Muscle of leg (tissue), 11 donors: Measurements from ENCODE around the gene DGKG. TPM values are rescaled to one million over a fixed set of nuclear protein-coding genes. Genes with fewer than 3 reads are reported as not detected.

Source experiments
- DNase-seq: peaks from one replicate; pipeline ENCODE4 v3.0.0; 2013
- H3K27ac ChIP-seq: one replicate; pipeline ENCODE4 v1.5.1; 2013; ENCODE audit warnings: mild to moderate bottlenecking, low read length, control low read depth
- H3K27me3 ChIP-seq: one replicate; pipeline ENCODE4 v1.6.1; 2013; ENCODE audit warnings: low read length; ENCODE audit not compliant: control insufficient read depth, insufficient read depth
- H3K36me3 ChIP-seq: one replicate; pipeline ENCODE4 v1.6.1; 2013; ENCODE audit warnings: low read length; ENCODE audit not compliant: control insufficient read depth, insufficient read depth
- H3K4me1 ChIP-seq: one replicate; pipeline ENCODE4 v1.6.1; 2013; ENCODE audit warnings: low read length; ENCODE audit not compliant: control insufficient read depth, insufficient read depth
- H3K4me3 ChIP-seq: one replicate; pipeline ENCODE4 v1.5.1; 2013; ENCODE audit warnings: low read length, control low read depth
- H3K9me3 ChIP-seq: replicated peaks from 2 replicates; pipeline ENCODE4 v1.6.1; 2013; ENCODE audit warnings: low read depth, low read length; ENCODE audit not compliant: control insufficient read depth
- WGBS: methylation state at CpG from one replicate; pipeline ENCODE4 v1.1.5; 2013; ENCODE audit warnings: missing lambda C conversion rate; ENCODE audit not compliant: insufficient coverage; 5-methylcytosine and 5-hydroxymethylcytosine counted together
- polyA plus RNA-seq, 8 donors: library from polyadenylated mRNA; unstranded; fragments of 120-200 nt; gene quantifications; one replicate each; pipeline versions ENCODE4 v1.2.1 to v1.2.3, GENCODE V29; 2013; ENCODE audit warnings: inconsistent platforms in 1 of 8, low replicate concordance in 1 of 8; ENCODE audit not compliant: insufficient read length in 8 of 8, insufficient read depth in 1 of 8
- total RNA-seq: library from RNA; stranded (reverse); fragments of 120-200 nt; gene quantifications from one replicate; pipeline ENCODE4 v1.2.4, GENCODE V29; 2013

Gene DGKG
- total and polyA plus RNA-seq, 9 donors, result 0.83 to 2.0 (median 1.6) TPM

DNA sequence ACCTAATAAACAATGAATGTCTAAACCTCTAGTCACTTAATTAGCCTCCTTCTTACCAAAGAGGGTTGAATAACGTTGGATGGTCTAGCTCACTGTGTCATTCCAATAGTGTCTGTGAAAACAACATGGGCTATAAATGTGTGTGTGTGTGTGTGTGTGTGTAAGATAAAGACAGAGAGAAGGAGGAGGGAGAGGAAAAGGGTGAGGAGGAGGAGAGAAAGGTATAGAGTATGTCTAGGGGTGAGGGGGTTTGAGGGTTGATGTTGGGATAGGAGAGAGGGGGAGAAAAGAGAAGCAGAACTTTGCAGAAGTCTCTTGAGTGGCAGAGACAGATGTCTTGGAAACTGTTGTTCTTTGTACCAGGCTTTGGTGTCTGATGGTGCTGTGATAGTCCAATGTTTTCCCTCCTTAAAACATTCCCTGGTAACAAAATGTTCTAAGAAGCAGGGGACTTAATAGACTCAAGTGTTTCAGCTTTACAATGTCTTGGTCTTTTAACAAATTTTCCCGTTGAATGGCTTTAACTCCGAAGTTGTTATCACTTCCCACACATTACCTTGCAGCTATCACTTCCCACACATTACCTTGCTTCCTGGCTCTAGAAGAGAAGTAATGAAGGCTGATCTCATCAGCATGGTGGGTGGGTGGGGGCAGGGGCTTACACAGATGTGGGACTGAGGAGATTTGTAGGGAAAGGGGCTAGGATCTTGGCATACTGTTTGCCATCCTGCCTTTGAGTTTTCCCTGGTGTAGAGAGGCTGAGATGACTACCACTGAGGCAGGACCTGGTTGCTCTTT, 195.3 kb downstream of the DGKG start:
- H3K4me3 ChIP-seq, result no peak overlapping the region
- no CpG with 5 or more reads among the region's 3 CpGs for WGBS
- peak; percentile 40 for DNase-seq
- no peaks in the 10 kb centered on the region for H3K27me3 ChIP-seq
- no peak overlapping the region for H3K27ac ChIP-seq
- no peaks in the 10 kb centered on the region for H3K36me3 ChIP-seq
- H3K9me3 ChIP-seq, result no peaks in the 10 kb centered on the region
- peaks cover 4% of the 10 kb centered on the region for H3K4me1 ChIP-seq

GRCh38 chr3:186166036-186166435, 196.0 kb downstream of the DGKG start:
- Histone ChIP-seq H3K9me3 (no peaks in the 10 kb centered on the region), H3K4me3 (no peak overlapping the region), H3K36me3 (no peaks in the 10 kb centered on the region), H3K27ac (no peak overlapping the region), H3K27me3 (no peaks in the 10 kb centered on the region), H3K4me1 (peaks cover 4% of the 10 kb centered on the region)
- DNase-seq, result no peak
- 35% methylated on average over 2 of the region's 3 CpGs for WGBS

GRCh38 chr3:186165331-186165730, 196.7 kb downstream of the DGKG start:
- no peak for DNase-seq
- Histone ChIP-seq H3K36me3 (no peaks in the 10 kb centered on the region), H3K27ac (no peak overlapping the region), H3K4me1 (peaks cover 4% of the 10 kb centered on the region), H3K9me3 (no peaks in the 10 kb centered on the region), H3K4me3 (no peak overlapping the region), H3K27me3 (no peaks in the 10 kb centered on the region)
- WGBS, result no CpG with 5 or more reads among the region's 1 CpG

GRCh38 chr3:186164696-186165095, 197.3 kb downstream of the DGKG start:
- 92% methylated on average over 2 of the region's 7 CpGs for WGBS
- Histone ChIP-seq H3K9me3 (no peaks in the 10 kb centered on the region), H3K36me3 (no peaks in the 10 kb centered on the region), H3K27ac (no peak overlapping the region), H3K4me3 (no peak overlapping the region), H3K4me1 (peaks cover 2% of the 10 kb centered on the region), H3K27me3 (no peaks in the 10 kb centered on the region)
- DNase-seq, result no peak

- Histone ChIP-seq H3K27ac (no peak overlapping the region), H3K36me3 (no peaks in the 10 kb centered on the region), H3K4me1 (peaks cover 2% of the 10 kb centered on the region), H3K4me3 (no peak overlapping the region), H3K27me3 (no peaks in the 10 kb centered on the region), H3K9me3 (no peaks in the 10 kb centered on the region)
- WGBS, result 97% methylated on average over 4 of the region's 6 CpGs
- DNase-seq, result peak; percentile 60
Measured at GRCh38 chr3:186162221-186162620, 199.8 kb downstream of the DGKG start.

DNA sequence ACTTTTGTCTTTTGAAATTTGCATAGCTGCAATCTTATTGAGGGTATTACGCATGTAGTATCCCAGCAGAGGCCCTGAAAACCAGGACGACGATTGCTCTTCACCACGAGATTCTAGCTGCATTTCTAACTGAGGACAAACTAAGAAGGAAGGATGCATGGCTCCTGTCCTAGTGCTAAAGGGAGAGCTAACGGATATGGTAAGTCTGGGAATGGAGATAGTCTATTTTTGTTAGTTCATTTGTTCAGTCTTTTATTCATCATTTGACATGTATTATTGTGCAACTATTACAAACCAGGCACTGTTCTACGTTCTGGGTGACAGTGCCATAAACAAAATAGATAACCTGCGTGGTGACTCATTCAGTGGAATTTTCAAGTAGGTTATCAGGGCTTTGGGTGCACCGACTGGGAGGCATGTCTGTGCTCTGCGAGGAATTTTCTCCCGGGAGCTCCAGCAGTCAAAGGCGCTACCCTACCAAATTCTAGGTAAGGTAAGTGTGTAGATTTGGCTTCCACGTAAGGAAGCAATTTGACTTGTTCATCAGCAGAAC, 201.3 kb downstream of the DGKG start:
- no peak overlapping the region for H3K4me3 ChIP-seq
- no peaks in the 10 kb centered on the region for H3K9me3 ChIP-seq
- DNase-seq, result no peak
- no peaks in the 10 kb centered on the region for H3K27me3 ChIP-seq
- H3K36me3 ChIP-seq, result no peaks in the 10 kb centered on the region
- H3K4me1 ChIP-seq, result peaks cover 2% of the 10 kb centered on the region
- H3K27ac ChIP-seq, result no peak overlapping the region
- WGBS, result 92% methylated on average over 7 of the region's 12 CpGs

- Histone ChIP-seq H3K27ac (no peak overlapping the region), H3K27me3 (no peaks in the 10 kb centered on the region), H3K36me3 (no peaks in the 10 kb centered on the region), H3K9me3 (no peaks in the 10 kb centered on the region), H3K4me1 (peaks cover 9% of the 10 kb centered on the region), H3K4me3 (no peak overlapping the region)
- 80% methylated on average over 1 of the region's 2 CpGs for WGBS
- DNase-seq, result no peak
Measured at GRCh38 chr3:186154641-186155040, 207.4 kb downstream of the DGKG start.

DNA sequence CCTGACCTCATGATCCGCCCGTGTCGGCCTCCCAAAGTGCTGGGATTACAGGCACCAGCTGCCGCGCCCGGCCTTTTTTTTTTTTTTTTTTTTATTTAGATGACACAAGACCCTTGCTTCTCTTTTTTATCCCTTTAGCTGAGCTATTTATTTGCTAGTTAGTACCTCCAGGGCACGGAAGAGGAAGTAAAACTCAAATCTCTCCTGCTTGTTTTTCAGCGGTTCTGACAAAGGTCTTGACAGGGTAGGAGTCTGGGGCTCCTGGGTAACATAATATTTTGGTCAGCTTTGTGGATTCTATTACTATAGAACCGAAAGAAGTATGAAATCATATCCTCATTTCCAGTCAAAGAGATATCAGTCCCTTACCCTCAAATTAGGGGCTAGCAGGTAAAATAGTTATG, 209.1 kb downstream of the DGKG start:
- peak; percentile 69 for DNase-seq
- H3K27me3 ChIP-seq, result no peaks in the 10 kb centered on the region
- peaks cover 10% of the 10 kb centered on the region for H3K4me1 ChIP-seq
- H3K9me3 ChIP-seq, result no peaks in the 10 kb centered on the region
- no peaks in the 10 kb centered on the region for H3K36me3 ChIP-seq
- no peak overlapping the region for H3K4me3 ChIP-seq
- no CpG with 5 or more reads among the region's 9 CpGs for WGBS
- H3K27ac ChIP-seq, result no peak overlapping the region

- no peak for DNase-seq
- Histone ChIP-seq H3K4me1 (peaks cover 10% of the 10 kb centered on the region), H3K4me3 (no peak overlapping the region), H3K27me3 (no peaks in the 10 kb centered on the region), H3K36me3 (no peaks in the 10 kb centered on the region), H3K9me3 (no peaks in the 10 kb centered on the region), H3K27ac (no peak overlapping the region)
- WGBS, result 63% methylated on average over 3 of the region's 8 CpGs
Measured at GRCh38 chr3:186152361-186152798, 209.7 kb downstream of the DGKG start.

- Histone ChIP-seq H3K9me3 (no peaks in the 10 kb centered on the region), H3K4me1 (peaks cover 10% of the 10 kb centered on the region), H3K27me3 (no peaks in the 10 kb centered on the region), H3K36me3 (no peaks in the 10 kb centered on the region), H3K27ac (no peak overlapping the region), H3K4me3 (no peak overlapping the region)
- 92% methylated on average over 6 of the region's 7 CpGs for WGBS
- no peak for DNase-seq
Measured at GRCh38 chr3:186151077-186151971, 210.7 kb downstream of the DGKG start.
